ENCODE results near the gene SLC47A2.

- TF ChIP-seq CTCF (conservative IDR thresholded peaks at IDR 0.05; ENCODE audit: low read length) (no peak), EZH2phosphoT487 (IDR thresholded peaks at IDR 0.05; ENCODE audit: borderline replicate concordance) (no peak)
Measured at GRCh38 chr17:19709841-19710240, 6.5 kb downstream of the SLC47A2 start.

All from Loucy (cell line).